Measurements from ENCODE around the gene LTBP2.

Gene LTBP2

GRCh38 chr14:74504412-74504811, 107.6 kb downstream of the LTBP2 start:
- no peak for DNase-seq

GRCh38 chr14:74503938-74504335, 108.1 kb downstream of the LTBP2 start:
- DNase-seq: no peak

DNA sequence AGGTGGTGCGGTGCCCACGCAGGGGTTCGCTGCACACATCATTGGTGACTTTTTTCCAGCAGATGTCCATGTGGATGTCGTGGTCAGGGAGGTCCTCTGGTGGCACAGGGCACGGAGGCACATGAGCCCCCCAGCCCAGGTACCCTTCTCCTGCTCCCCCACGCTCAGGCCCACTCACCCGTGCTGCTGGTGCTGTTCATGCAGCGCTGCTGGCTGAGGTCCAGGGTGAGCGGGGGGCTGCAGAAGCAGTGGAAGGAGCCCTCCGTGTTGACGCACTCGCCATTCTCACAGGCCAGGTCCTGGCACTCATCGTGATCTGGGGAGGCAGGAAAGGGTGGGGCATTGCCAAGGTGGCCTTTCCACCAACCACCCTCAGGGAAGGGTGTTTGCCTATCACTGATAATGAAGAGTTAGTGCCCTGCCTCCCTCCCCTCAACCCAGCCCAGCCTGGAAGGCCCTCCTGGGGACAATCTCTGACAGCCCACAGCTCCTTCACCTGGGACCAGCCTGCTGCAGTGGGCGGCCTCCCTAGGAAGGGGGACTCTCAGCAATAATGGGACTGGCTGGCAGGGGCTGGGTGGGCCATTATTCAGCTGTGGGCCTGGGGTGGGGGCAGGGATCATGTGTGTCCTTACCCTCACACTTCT, 108.6 kb downstream of the LTBP2 start:
- DNase-seq: no peak

- DNase-seq: no peak
Measured at GRCh38 chr14:74502236-74503019, 109.6 kb downstream of the LTBP2 start.

GRCh38 chr14:74501691-74502090, 110.3 kb downstream of the LTBP2 start:
- no peak for DNase-seq

DNA sequence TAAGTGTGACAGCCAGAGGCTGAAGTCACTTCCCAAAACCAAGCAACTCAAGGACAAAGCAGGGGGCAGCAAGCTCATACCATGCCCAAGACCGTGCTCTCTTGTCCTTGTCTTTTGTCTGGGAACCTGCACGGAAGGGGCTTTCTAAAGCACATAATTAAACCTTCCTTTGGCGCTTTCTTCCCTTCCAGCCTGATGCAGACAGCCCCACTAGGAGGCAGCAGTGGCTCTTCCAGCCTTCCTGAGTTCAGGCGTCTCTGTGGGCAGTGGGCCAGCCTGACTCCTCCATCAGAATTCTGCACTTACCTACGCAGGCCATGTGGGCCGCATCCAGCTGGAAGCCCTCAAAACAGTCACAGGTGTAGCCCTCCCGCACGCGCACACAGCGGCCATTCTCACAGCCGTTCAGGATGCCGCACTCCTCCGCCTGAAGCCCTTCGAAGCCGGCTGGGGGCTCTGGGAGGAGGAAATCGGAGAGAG, 110.9 kb downstream of the LTBP2 start:
- no peak for DNase-seq

- no peak for DNase-seq
Measured at GRCh38 chr14:74500417-74501134, 111.5 kb downstream of the LTBP2 start.

GRCh38 chr14:74495356-74495755, 116.7 kb downstream of the LTBP2 start:
- DNase-seq: no peak

DNA sequence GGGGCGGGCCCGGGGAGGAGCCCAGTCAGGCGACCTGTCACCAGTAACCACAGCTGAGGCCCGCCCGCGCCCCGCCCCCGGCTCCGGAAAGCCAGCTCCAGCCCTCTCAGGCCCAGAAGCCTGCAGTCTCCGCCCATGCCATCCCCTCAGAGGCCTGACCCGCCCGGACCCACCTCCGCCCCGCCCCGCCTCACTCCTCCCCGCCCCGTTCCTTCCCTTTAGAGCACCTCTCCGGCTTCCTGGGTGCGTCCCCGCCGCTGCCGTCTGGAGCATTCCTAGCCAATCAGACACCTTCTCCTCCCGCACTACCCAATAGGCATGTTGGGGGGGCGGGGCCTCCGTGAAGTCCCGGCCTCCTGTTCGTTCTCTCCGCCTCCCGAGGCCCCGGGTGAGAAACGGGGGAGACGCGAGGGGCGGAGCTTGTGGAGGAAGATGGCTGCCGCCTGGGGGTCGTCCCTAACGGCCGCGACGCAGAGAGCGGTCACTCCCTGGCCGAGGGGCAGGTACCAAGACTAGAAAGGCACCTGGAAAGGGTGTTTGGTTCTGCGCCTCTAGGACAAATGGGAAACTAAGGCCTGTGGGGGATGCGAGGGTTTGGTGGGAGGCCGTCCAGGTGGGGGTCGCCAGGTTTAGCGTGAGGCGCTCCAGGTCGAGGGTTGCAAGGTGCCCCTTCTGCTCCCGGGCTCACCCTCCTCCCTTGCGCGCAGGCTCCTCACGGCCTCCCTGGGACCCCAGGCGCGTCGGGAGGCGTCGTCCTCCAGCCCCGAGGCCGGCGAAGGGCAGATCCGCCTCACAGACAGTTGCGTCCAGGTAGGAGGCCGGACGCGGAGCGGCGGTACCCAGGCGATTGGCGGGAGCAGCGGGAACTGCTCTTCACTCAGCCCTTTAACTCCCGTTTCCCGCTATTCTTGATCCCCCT, 118.4 kb downstream of the LTBP2 start, which contains the start of gene ISCA2:
Gene ISCA2, plus strand, starts transcription at position 423 of the 919 bp plus-strand sequence. Its CDS starts 10 bp downstream, at position 433.
- DNase-seq: peak; percentile 99

DNA sequence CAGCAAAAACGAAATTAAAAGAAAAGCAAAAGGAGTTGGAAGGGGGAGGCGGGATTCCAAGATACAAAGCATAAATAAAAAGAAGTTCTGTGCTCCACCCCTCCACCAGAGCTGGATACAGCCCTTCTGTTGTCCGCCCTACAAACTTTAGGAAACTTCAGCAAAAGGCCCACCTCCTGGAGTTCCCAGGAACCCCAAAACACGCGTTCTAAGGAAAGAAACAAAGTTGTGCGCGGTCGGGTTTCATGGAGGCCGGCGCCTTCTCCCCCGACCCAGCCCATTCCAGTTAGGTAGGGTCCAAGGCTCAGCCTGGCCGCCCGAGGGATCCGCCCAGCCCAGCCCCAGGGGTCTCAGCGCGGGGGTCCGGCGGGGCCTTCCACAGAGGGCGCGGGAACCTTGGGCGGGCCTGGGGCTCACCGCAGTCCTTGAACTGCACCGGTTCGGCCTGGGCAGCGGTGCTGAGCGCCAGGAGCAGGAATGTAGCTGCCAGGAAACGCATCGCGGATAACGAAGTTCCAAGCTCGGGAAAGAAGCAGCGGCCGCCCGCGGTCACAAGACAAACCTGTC, 119.2 kb downstream of the LTBP2 start, which contains the start of gene NPC2:
Gene NPC2, minus strand, starts transcription at position 530 of the 567 bp plus-strand sequence. Its CDS starts 31 bp downstream, at position 499.
- no peak for DNase-seq

- no peak for DNase-seq
Measured at GRCh38 chr14:74491956-74492775, 119.9 kb downstream of the LTBP2 start.

- DNase-seq: no peak
Measured at GRCh38 chr14:74490486-74490885, 121.6 kb downstream of the LTBP2 start.

DNA sequence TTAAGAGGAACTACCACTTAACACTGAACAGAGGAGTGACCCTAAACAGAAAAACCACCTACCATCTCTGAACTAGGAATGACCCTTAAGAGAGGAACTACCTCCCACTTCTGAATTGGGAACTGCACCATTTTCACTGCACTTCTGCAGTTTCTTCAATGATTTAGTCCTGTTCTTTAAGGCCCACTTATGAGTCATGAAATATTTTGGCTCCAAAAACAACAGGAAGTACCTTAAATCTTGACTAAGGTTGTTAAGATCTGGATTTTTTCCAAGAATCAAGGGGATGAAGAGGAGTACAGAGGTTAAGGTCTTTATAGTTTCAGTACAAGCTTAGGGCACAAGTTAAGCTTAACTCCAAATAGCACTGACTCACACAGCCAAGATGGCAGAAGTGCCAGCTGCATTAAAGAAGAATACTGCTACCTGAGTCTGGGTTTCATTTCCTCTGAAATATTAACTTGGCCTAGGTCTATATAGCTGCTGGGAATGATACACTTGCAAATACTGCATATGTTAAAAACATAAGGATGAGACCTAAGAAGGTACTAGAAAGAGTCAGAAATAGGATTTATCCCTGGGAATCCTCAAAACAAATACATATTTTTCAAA, 123.1 kb downstream of the LTBP2 start:
- DNase-seq: no peak

DNA sequence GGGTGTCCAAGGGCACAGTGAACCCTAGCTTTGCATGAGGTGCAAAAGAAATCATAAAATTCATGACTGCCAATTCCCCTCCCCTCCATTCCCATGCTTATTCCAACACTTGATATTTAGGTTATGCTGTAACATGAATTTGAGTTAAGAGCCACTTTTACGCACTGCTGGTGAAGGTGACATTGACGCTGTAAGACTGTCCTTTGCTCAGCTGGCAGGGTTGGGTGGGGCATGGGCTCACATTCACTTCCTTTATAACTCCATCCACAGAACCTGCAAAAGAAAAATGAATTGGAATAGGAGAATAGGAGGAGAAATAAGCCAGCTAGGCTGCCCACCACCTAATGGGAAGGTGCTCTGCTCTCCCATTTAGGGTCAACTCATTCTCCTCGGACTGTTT, 125.9 kb downstream of the LTBP2 start:
- DNase-seq: no peak

DNA sequence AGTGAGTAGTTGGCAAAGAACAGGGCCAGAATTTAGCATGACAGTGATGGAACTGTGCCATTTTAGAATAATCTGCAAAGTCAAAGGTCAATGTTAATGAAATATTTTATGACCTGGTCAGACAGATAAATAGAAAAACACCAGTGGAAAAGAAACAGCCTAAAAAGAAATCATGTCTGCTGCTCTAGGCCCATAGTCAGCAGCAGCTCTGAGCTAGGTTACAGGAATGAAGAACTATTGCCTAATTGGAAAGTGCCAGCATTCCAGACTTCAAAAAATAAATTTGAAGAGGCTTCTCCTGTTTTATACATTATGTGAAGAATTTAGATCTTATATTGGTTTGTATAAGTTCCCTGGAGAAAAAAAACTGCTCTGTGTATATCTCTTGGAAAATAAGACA, 128.7 kb downstream of the LTBP2 start:
- DNase-seq: no peak

- no peak for DNase-seq
Measured at GRCh38 chr14:74482571-74482970, 129.5 kb downstream of the LTBP2 start.

DNA sequence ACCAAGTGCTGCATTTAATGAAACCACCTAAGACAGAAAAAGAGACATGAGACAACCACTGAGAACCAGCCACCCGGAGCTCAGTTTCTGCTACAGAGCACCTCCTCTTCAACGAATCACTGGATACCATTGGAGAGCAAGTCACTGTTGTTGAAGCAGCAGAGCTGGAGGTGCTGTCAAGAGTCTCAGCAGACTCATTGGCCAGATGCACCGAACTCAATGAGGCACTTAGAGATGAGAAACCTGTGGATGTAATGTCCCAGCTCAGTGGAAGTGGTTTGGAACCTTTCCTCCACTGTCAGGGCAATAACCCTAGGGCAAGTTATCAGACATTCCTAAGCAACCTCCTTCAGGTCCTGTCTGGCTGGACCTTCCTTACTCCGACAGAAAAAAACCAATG, 132.0 kb downstream of the LTBP2 start:
- no peak for DNase-seq

- DNase-seq: no peak
Measured at GRCh38 chr14:74478996-74479635, 132.9 kb downstream of the LTBP2 start.

DNA sequence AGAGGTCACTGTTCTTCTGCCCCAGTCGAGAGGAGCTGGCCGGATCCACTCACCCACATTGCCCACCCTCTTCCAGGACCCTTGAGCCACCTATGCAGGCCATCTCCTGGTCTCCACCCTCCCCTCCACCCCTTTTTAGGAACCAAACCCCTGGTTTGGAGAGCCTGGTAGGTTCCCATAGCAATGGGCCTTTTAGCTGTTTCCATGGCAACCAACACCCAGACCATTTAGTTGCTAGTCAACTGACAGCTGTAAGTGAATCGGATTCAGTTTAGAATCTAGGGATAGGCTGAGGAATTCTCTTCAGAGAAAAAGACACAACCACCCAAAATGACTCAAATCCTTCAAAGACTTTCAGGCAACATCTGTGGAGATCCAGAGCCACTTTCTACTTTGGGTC, 135.4 kb downstream of the LTBP2 start:
- no peak for DNase-seq

GRCh38 chr14:74476107-74476506, 135.9 kb downstream of the LTBP2 start:
- DNase-seq: no peak

Measured in T-helper 9 cell (primary cell).